Measurements from ENCODE around the gene TSSK2. TPM values are rescaled to one million over a fixed set of nuclear protein-coding genes. Genes with fewer than 3 reads are reported as not detected.

Gene TSSK2
- total and polyA plus RNA-seq, 2 donors (not counting 3 experiments of a cell fraction or from before 2014, with no cell fraction given), result not detected

GRCh38 chr22:19127329-19128008, 3.6 kb upstream of the TSSK2 start:
- no peak for FAIRE-seq
- dilution Hi-C loops (cut with MboI; ENCODE audit: extremely low pct_ligation_motif_present, low sequenced_read_pairs) (no loop called here), intact Hi-C loops (cut with micrococcal nuclease) (no loop called here)
- ChIA-PET CTCF (no interaction called here), POLR2A (no interaction called here)
- Histone ChIP-seq H3K4me3 (replicated peaks in 1 of 3; ENCODE audit: insufficient read depth in 1 of 3, low read depth in 1 of 3, low read length in 3 of 3) (no peak overlapping the region), H2AFZ (ENCODE audit: low read depth, low read length) (no peak overlapping the region), H3K36me3 (ENCODE audit: control insufficient read depth in 2 of 2, extremely low read depth in 1 of 2, insufficient read depth in 2 of 2, low read length in 2 of 2) (no peaks in the 10 kb centered on the region), H4K20me1 (replicated peaks; ENCODE audit: control insufficient read depth, extremely low read depth, insufficient read depth, low read length) (no peaks in the 10 kb centered on the region), H3K4me2 (ENCODE audit: insufficient read depth, low read length) (no peak overlapping the region), H3K9ac (replicated peaks; ENCODE audit: extremely low read depth, insufficient read depth, low read length) (no peak overlapping the region), H3K27me3 (ENCODE audit: control insufficient read depth in 2 of 2, insufficient read depth in 2 of 2, low read length in 2 of 2) (no peaks in the 10 kb centered on the region), H3K79me2 (ENCODE audit: control insufficient read depth, insufficient read depth, low read length) (no peaks in the 10 kb centered on the region), H3K9me1 (replicated peaks; ENCODE audit: control insufficient read depth, extremely low read depth, insufficient read depth, low read length) (no peaks in the 10 kb centered on the region), H3K9me3 (replicated peaks; ENCODE audit: control insufficient read depth, insufficient read depth, low read length) (no peaks in the 10 kb centered on the region), H3K4me1 (ENCODE audit: control insufficient read depth, extremely low read depth, insufficient read depth, low read length) (no peaks in the 10 kb centered on the region), H3K27ac (ENCODE audit: insufficient read depth, low read depth, low read length) (no peak overlapping the region)
- BruUV-seq (replicated peaks), result no TSS peak
- DNase-seq (ENCODE audit: low read depth, low spot score), result no peak
- TF ChIP-seq GATA2 (IDR thresholded peaks at IDR 0.05; ENCODE audit: insufficient read depth, insufficient read length, low read depth, low read length) (no peak), MYC (IDR thresholded peaks at IDR 0.05; ENCODE audit: low read depth, low read length) (no peak), MAX (IDR thresholded peaks at IDR 0.05; ENCODE audit: insufficient read depth, insufficient read length) (no peak), POLR2A (IDR thresholded peaks at IDR 0.05; ENCODE audit: low read depth, low read length) (no peak), POLR2AphosphoS5 (IDR thresholded peaks at IDR 0.05; ENCODE audit: insufficient read depth, low read depth, low read length) (no peak), CTCF (IDR thresholded peaks at IDR 0.05; ENCODE audit: extremely low read depth in 1 of 2, insufficient read depth in 1 of 2, low read depth in 1 of 2, low read length in 2 of 2) (no peak), FOS (IDR thresholded peaks at IDR 0.05; ENCODE audit: borderline replicate concordance, insufficient read depth, low read length) (no peak), EZH2 (IDR thresholded peaks at IDR 0.05; ENCODE audit: borderline replicate concordance, low read depth, low read length, severe bottlenecking) (no peak), JUN (IDR thresholded peaks at IDR 0.05; ENCODE audit: borderline replicate concordance, insufficient read depth, insufficient read length, low read depth) (no peak)
